ENCODE results near the gene CRELD1. TPM values are rescaled to one million over a fixed set of nuclear protein-coding genes. Genes with fewer than 3 reads are reported as not detected.
A peak's percentile ranks its signal among the peaks of the same experiment; 100 is the strongest.
"Not testable (repeated sequence)": the region's sequence is repeated elsewhere in the genome, so short reads cannot be mapped to it uniquely, and the experiment has no call there.

Gene CRELD1
- total RNA-seq, 4 donors from 2014 or later = 54.3 to 80.0 (median 64.6) TPM

- no peak overlapping the region for H3K4me3 ChIP-seq
- H3K36me3 ChIP-seq = peaks cover 0 to 16% of the 10 kb centered on the region in 2 donors
- TF ChIP-seq CTCF (IDR thresholded peaks at IDR 0.05) (no peak), POLR2AphosphoS5 (IDR thresholded peaks at IDR 0.05) (no peak), EP300 (IDR thresholded peaks at IDR 0.05) (no peak), POLR2A (IDR thresholded peaks at IDR 0.05) (no peak)
- WGBS, 2 donors (ENCODE audit: low coverage in 1 of 2) = 74 to 76% methylated on average over 5 of the region's 5 CpGs
- H3K4me1 ChIP-seq = peaks cover 0 to 39% (median 0%) of the 10 kb centered on the region in 3 donors
- no peaks in the 10 kb centered on the region for H3K27me3 ChIP-seq
- ATAC-seq = no peak
- peak overlapping the region in 2 of 4 donors; percentile 97 to 99 for H3K27ac ChIP-seq
- no peaks in the 10 kb centered on the region for H3K9me3 ChIP-seq
These were observed 44.2 kb upstream of the CRELD1 start for GRCh38 chr3:9889405-9889804.

GRCh38 chr3:9890249-9891071 is 43.2 kb upstream of the CRELD1 start, which contains the start of gene JAGN1:
JAGN1 (plus strand) TSS chr3:9890610; CDS start chr3:9890723, 113 bp downstream.
- peak; percentile 96 for TF ChIP-seq POLR2AphosphoS5 (IDR thresholded peaks at IDR 0.05)
- peak; percentile 88 to 92 for TF ChIP-seq POLR2A (IDR thresholded peaks at IDR 0.05)
- no peak for TF ChIP-seq CTCF (IDR thresholded peaks at IDR 0.05)
- TF ChIP-seq EP300 (IDR thresholded peaks at IDR 0.05) = no peak
- H3K4me3 ChIP-seq = peak within 1 kb of the TSS; percentile 91
- 0 to 11% methylated on average over 3 to 6 of the region's 62 CpGs for WGBS, 2 donors (ENCODE audit: low coverage in 1 of 2)
- no peaks in the 10 kb centered on the region for H3K27me3 ChIP-seq
- H3K9me3 ChIP-seq = no peaks in the 10 kb centered on the region
- peaks cover 0 to 16% of the 10 kb centered on the region in 2 donors for H3K36me3 ChIP-seq
- peak within 1 kb of the TSS; percentile 95 to 99 (median 98) for H3K27ac ChIP-seq
- peaks cover 0 to 39% (median 0%) of the 10 kb centered on the region in 3 donors for H3K4me1 ChIP-seq
- peak; percentile 96 for ATAC-seq

GRCh38 chr3:9891072-9891622 is 42.5 kb upstream of the CRELD1 start:
- peaks cover 0 to 39% (median 0%) of the 10 kb centered on the region in 3 donors for H3K4me1 ChIP-seq
- no peak for TF ChIP-seq EP300 (IDR thresholded peaks at IDR 0.05)
- no peak for TF ChIP-seq CTCF (IDR thresholded peaks at IDR 0.05)
- TF ChIP-seq POLR2AphosphoS5 (IDR thresholded peaks at IDR 0.05) = no peak
- no peak for TF ChIP-seq POLR2A (IDR thresholded peaks at IDR 0.05)
- peaks cover 0 to 16% of the 10 kb centered on the region in 2 donors for H3K36me3 ChIP-seq
- H3K27me3 ChIP-seq = no peaks in the 10 kb centered on the region
- H3K4me3 ChIP-seq = peak overlapping the region; percentile 91
- ATAC-seq = no peak
- 5 to 13% methylated on average over 7 to 12 of the region's 12 CpGs for WGBS, 2 donors (ENCODE audit: low coverage in 1 of 2)
- no peaks in the 10 kb centered on the region for H3K9me3 ChIP-seq
- H3K27ac ChIP-seq = peak overlapping the region; percentile 95 to 99 (median 98)

- no peak for ATAC-seq
- peak overlapping the region in 2 of 4 donors; percentile 15 to 35 for H3K27ac ChIP-seq
- WGBS, 2 donors (ENCODE audit: low coverage in 1 of 2) = 83 to 88% methylated on average over 1 of the region's 1 CpG
- H3K4me1 ChIP-seq = peaks cover 0 to 52% (median 0%) of the 10 kb centered on the region in 3 donors
- TF ChIP-seq POLR2A (IDR thresholded peaks at IDR 0.05) (no peak), POLR2AphosphoS5 (IDR thresholded peaks at IDR 0.05) (no peak), EP300 (IDR thresholded peaks at IDR 0.05) (no peak), CTCF (IDR thresholded peaks at IDR 0.05) (no peak)
- no peaks in the 10 kb centered on the region for H3K9me3 ChIP-seq
- H3K27me3 ChIP-seq = no peaks in the 10 kb centered on the region
- H3K4me3 ChIP-seq = no peak overlapping the region
- peaks cover 0 to 16% of the 10 kb centered on the region in 2 donors for H3K36me3 ChIP-seq
These were observed 39.9 kb upstream of the CRELD1 start for GRCh38 chr3:9893739-9894138.

GRCh38 chr3:9895715-9896114 is 37.9 kb upstream of the CRELD1 start:
- H3K27ac ChIP-seq, H3K4me3 ChIP-seq, H3K27me3 ChIP-seq, H3K9me3 ChIP-seq, ATAC-seq: not testable (repeated sequence)
- WGBS, 2 donors (ENCODE audit: low coverage in 1 of 2) = 100% methylated on average over 2 of the region's 3 CpGs; no CpG with 5 or more reads in 1 of the 2 donors
- H3K4me1 ChIP-seq = peaks cover 0 to 51% (median 0%) of the 10 kb centered on the region in 3 donors
- H3K36me3 ChIP-seq = peaks cover 0 to 16% of the 10 kb centered on the region in 2 donors

- not testable (repeated sequence) for ATAC-seq
- 79 to 100% methylated on average over 3 to 7 of the region's 10 CpGs for WGBS, 2 donors (ENCODE audit: low coverage in 1 of 2)
These were observed 36.8 kb upstream of the CRELD1 start for GRCh38 chr3:9896755-9897407.

More at GRCh38 chr3:9896755-9897407, 36.8 kb upstream of the CRELD1 start:
- not testable (repeated sequence) for H3K27me3 ChIP-seq, H3K4me3 ChIP-seq, H3K9me3 ChIP-seq
- Histone ChIP-seq H3K36me3 (peaks cover 0 to 16% of the 10 kb centered on the region in 2 donors), H3K27ac (peak overlapping the region in 1 of 4 donors; percentile 19), H3K4me1 (peaks cover 0 to 41% (median 0%) of the 10 kb centered on the region in 3 donors)

Measured in gastroesophageal sphincter (tissue), 4 donors.